Neuronal stem cell (in vitro differentiated cells): ENCODE results near the gene IFT25.

Source experiments
- DNase-seq: peaks from one replicate; pipeline ENCODE4 v3.0.0-alpha.2; 2013; ENCODE audit warnings: low spot score
- H2AFZ ChIP-seq: one replicate; pipeline ENCODE4 v1.6.1; 2013; ENCODE audit warnings: mild to moderate bottlenecking, low read length, inconsistent platforms
- H2AK5ac ChIP-seq: 2 replicates; pipeline ENCODE4 v1.6.1; 2013; ENCODE audit warnings: low read depth, mild to moderate bottlenecking, inconsistent platforms, low read length, moderate library complexity, mixed read lengths
- H2BK120ac ChIP-seq: 2 replicates; pipeline ENCODE4 v1.6.1; 2013; ENCODE audit warnings: low read depth, mild to moderate bottlenecking, inconsistent platforms, low read length, moderate library complexity, mixed read lengths
- H2BK12ac ChIP-seq: one replicate; pipeline ENCODE4 v1.6.1; 2013; ENCODE audit warnings: low read length, inconsistent platforms
- H2BK15ac ChIP-seq: 2 replicates; pipeline ENCODE4 v1.6.1; 2013; ENCODE audit warnings: mild to moderate bottlenecking, low read length, inconsistent platforms, mixed read lengths
- H2BK5ac ChIP-seq: one replicate; pipeline ENCODE4 v1.6.1; 2013; ENCODE audit warnings: inconsistent platforms, mild to moderate bottlenecking, low read length, moderate library complexity
- H3K14ac ChIP-seq: one replicate; pipeline ENCODE4 v1.6.1; 2013; ENCODE audit warnings: low read length, inconsistent platforms
- H3K18ac ChIP-seq: 2 replicates; pipeline ENCODE4 v1.6.1; 2013; ENCODE audit warnings: low read length, inconsistent platforms
- H3K23ac ChIP-seq: 2 replicates; pipeline ENCODE4 v1.6.1; 2013; ENCODE audit warnings: low read depth, mild to moderate bottlenecking, mixed read lengths, low read length, inconsistent platforms; ENCODE audit not compliant: poor library complexity
- H3K27ac ChIP-seq: replicated peaks from 3 replicates; pipeline ENCODE4 v1.5.1; 2013; ENCODE audit warnings: low read length, inconsistent platforms
- H3K27me3 ChIP-seq, 3 experiments: 2 replicates each; pipeline ENCODE4 v1.6.1; 2013; ENCODE audit warnings: low read length in 3 of 3, mild to moderate bottlenecking in 2 of 3, inconsistent platforms in 1 of 3, low read depth in 1 of 3, mixed read lengths in 1 of 3, moderate library complexity in 1 of 3; ENCODE audit not compliant: control insufficient read depth in 3 of 3, insufficient read depth in 3 of 3
- H3K36me3 ChIP-seq, 2 donors: replicated peaks in 1 of 2; 2 replicates each; pipeline ENCODE4 v1.6.1; 2013; ENCODE audit warnings: low read length in 2 of 2; ENCODE audit not compliant: control insufficient read depth in 2 of 2, insufficient read depth in 2 of 2
- H3K4ac ChIP-seq: 2 replicates; pipeline ENCODE4 v1.6.1; 2013; ENCODE audit warnings: inconsistent platforms, mild to moderate bottlenecking, low read length, moderate library complexity
- H3K4me1 ChIP-seq, 2 donors: 1 replicate in 1 of 2; 2 replicates in 1 of 2; pipeline ENCODE4 v1.6.1; 2013; ENCODE audit warnings: low read length in 2 of 2, low read depth in 1 of 2; ENCODE audit not compliant: control insufficient read depth in 2 of 2, insufficient read depth in 1 of 2
- H3K4me2 ChIP-seq: one replicate; pipeline ENCODE4 v1.6.1; 2013; ENCODE audit warnings: mild to moderate bottlenecking, low read length, inconsistent platforms; ENCODE audit not compliant: insufficient read depth, poor library complexity, severe bottlenecking
- H3K4me3 ChIP-seq, 2 donors: 2 replicates each; pipeline ENCODE4 v1.5.1; 2013; ENCODE audit warnings: low read length in 2 of 2, mild to moderate bottlenecking in 2 of 2, inconsistent platforms in 1 of 2, moderate library complexity in 1 of 2
- H3K79me1 ChIP-seq: one replicate; pipeline ENCODE4 v1.6.1; 2013; ENCODE audit warnings: low read depth, mild to moderate bottlenecking, inconsistent platforms, low read length, moderate library complexity
- H3K9ac ChIP-seq: one replicate; pipeline ENCODE4 v1.6.1; 2013; ENCODE audit warnings: mild to moderate bottlenecking, low read depth, low read length, inconsistent platforms; ENCODE audit not compliant: poor library complexity
- H3K9me3 ChIP-seq, 2 donors: replicated peaks in 1 of 2; 2 replicates each; pipeline versions ENCODE3 to v1.6.1; 2013; ENCODE audit warnings: low read length in 2 of 2, mild to moderate bottlenecking in 2 of 2, inconsistent platforms in 1 of 2, low read depth in 1 of 2, mixed read lengths in 1 of 2, moderate library complexity in 1 of 2; ENCODE audit not compliant: control insufficient read depth in 2 of 2, insufficient read depth in 1 of 2
- H4K8ac ChIP-seq: one replicate; pipeline ENCODE4 v1.6.1; 2013; ENCODE audit warnings: low read depth, mild to moderate bottlenecking, inconsistent platforms, low read length, moderate library complexity
- H4K91ac ChIP-seq: one replicate; pipeline ENCODE4 v1.6.1; 2013; ENCODE audit warnings: low read length, low read depth, mild to moderate bottlenecking, inconsistent platforms; ENCODE audit not compliant: poor library complexity
- WGBS, 2 donors: extraction: QIAGEN DNeasy Blood & Tissue Kit; methylation state at CpG; one replicate each; pipeline ENCODE4 v1.1.7; 2013; ENCODE audit warnings: missing lambda C conversion rate in 2 of 2, mixed read lengths in 1 of 2; ENCODE audit not compliant: insufficient read length in 2 of 2, insufficient replicate concordance in 1 of 2; ENCODE audit errors: extremely low coverage in 2 of 2; 5-methylcytosine and 5-hydroxymethylcytosine counted together

IFT25 gene

DNA sequence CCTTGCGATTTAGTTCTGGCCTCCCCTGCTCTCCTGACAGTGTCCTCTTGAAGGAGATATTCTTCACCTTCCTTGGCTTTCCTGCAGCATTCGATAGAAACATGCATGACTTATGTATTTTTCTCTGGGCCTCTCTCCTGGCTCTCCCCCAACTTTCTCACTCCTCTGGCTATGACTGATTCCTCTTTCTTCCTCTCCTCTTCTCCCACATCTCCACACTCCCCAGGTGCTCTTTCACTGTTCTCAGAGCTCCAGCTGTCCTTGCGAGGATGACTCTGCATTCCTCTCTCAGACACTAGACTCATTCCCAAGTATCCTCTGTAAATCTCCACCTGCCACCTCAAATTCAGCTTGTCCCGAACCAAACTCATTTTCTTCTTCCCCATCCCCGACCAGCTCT is 18.6 kb upstream of the IFT25 start:
- Histone ChIP-seq H3K4ac (no peak overlapping the region), H3K4me3 (no peak overlapping the region), H3K9me3 (no peaks in the 10 kb centered on the region), H3K27me3 (no peaks in the 10 kb centered on the region), H3K18ac (no peak overlapping the region), H3K4me1 (peaks cover 0 to 2% of the 10 kb centered on the region in 2 donors), H2BK12ac (no peak overlapping the region), H3K27ac (peak overlapping the region; percentile 10), H2AK5ac (no peak overlapping the region), H2AFZ (no peak overlapping the region), H2BK15ac (no peak overlapping the region), H2BK120ac (no peak overlapping the region), H2BK5ac (no peak overlapping the region), H4K91ac (no peak overlapping the region), H4K8ac (no peak overlapping the region), H3K4me2 (no peak overlapping the region), H3K79me1 (no peaks in the 10 kb centered on the region), H3K36me3 (peaks cover 27 to 88% of the 10 kb centered on the region in 2 donors), H3K23ac (no peak overlapping the region), H3K9ac (no peak overlapping the region), H3K14ac (no peak overlapping the region)
- WGBS, 2 donors, result 100% methylated on average over 1 of the region's 5 CpGs; no CpG with 5 or more reads in 1 of the 2 donors
- no peak for DNase-seq

DNA sequence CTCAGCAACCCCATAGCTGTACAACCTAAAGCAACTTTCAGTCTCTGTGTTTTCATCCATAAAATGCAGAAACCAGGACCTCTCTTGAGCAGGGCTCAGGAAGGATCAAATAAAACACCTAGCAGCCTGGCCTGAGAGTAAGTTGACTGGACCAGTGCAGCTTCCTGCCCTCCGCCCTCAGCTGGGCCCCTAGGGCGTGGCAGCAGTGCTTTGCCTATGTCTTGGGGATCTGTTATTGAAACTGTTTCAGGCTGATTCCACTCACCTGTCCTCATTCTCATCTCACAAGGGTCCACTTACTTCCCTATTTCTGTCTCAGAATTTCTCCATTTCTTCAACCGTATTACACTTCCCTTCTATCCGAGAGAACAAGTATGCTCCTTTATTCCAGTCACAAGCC is 18.0 kb upstream of the IFT25 start:
- no peak overlapping the region for H2BK15ac ChIP-seq
- H2AK5ac ChIP-seq, result no peak overlapping the region
- H4K91ac ChIP-seq, result no peak overlapping the region
- H3K9me3 ChIP-seq, result no peaks in the 10 kb centered on the region
- H3K23ac ChIP-seq, result no peak overlapping the region
- H3K14ac ChIP-seq, result no peak overlapping the region
- H4K8ac ChIP-seq, result no peak overlapping the region
- H3K4ac ChIP-seq, result no peak overlapping the region
- H3K18ac ChIP-seq, result no peak overlapping the region
- no peak overlapping the region for H3K4me2 ChIP-seq
- H3K4me1 ChIP-seq, result peaks cover 0 to 2% of the 10 kb centered on the region in 2 donors
- H2AFZ ChIP-seq, result no peak overlapping the region
- H2BK120ac ChIP-seq, result no peak overlapping the region
- H2BK12ac ChIP-seq, result no peak overlapping the region
- DNase-seq, result no peak
- H3K27ac ChIP-seq, result no peak overlapping the region
- WGBS, 2 donors, result no CpG with 5 or more reads among the region's 4 CpGs
- peak overlapping the region in 1 of 2 donors; percentile 26 for H3K4me3 ChIP-seq
- H2BK5ac ChIP-seq, result no peak overlapping the region
- no peaks in the 10 kb centered on the region for H3K79me1 ChIP-seq
- no peaks in the 10 kb centered on the region for H3K27me3 ChIP-seq
- peaks cover 27 to 88% of the 10 kb centered on the region in 2 donors for H3K36me3 ChIP-seq
- H3K9ac ChIP-seq, result no peak overlapping the region

DNA sequence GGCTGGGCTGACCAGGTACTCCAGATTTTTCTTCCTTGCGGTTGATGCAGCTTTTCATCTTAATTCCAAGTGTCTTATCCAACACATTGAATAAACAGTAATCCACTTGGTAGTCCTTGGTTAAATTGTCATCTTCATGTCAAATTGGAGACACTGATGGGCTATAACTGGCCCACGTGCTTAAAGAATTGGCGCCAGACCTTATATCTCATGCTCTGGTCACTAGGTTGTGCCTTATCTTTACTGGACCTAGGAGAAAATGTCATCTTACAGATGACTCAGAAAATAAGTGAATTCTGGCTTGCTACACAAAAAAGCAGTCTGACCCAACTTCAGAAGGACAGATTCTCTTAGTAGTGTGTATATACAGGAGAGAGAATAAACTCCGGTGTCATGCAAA is 16.9 kb upstream of the IFT25 start:
- no peak overlapping the region for H2AK5ac ChIP-seq
- H3K36me3 ChIP-seq, result peaks cover 26 to 87% of the 10 kb centered on the region in 2 donors
- H4K8ac ChIP-seq, result no peak overlapping the region
- H3K14ac ChIP-seq, result no peak overlapping the region
- H3K4me1 ChIP-seq, result peaks cover 0 to 2% of the 10 kb centered on the region in 2 donors
- H2BK120ac ChIP-seq, result no peak overlapping the region
- H4K91ac ChIP-seq, result no peak overlapping the region
- H3K4me3 ChIP-seq, result no peak overlapping the region
- WGBS, 2 donors, result no CpG with 5 or more reads among the region's 4 CpGs
- H3K4me2 ChIP-seq, result no peak overlapping the region
- H3K27me3 ChIP-seq, result no peaks in the 10 kb centered on the region
- no peaks in the 10 kb centered on the region for H3K79me1 ChIP-seq
- H2BK12ac ChIP-seq, result no peak overlapping the region
- no peak overlapping the region for H3K4ac ChIP-seq
- no peaks in the 10 kb centered on the region for H3K9me3 ChIP-seq
- H2BK5ac ChIP-seq, result no peak overlapping the region
- H2BK15ac ChIP-seq, result no peak overlapping the region
- H2AFZ ChIP-seq, result no peak overlapping the region
- no peak overlapping the region for H3K27ac ChIP-seq
- H3K18ac ChIP-seq, result no peak overlapping the region
- no peak for DNase-seq
- no peak overlapping the region for H3K23ac ChIP-seq
- H3K9ac ChIP-seq, result no peak overlapping the region

DNA sequence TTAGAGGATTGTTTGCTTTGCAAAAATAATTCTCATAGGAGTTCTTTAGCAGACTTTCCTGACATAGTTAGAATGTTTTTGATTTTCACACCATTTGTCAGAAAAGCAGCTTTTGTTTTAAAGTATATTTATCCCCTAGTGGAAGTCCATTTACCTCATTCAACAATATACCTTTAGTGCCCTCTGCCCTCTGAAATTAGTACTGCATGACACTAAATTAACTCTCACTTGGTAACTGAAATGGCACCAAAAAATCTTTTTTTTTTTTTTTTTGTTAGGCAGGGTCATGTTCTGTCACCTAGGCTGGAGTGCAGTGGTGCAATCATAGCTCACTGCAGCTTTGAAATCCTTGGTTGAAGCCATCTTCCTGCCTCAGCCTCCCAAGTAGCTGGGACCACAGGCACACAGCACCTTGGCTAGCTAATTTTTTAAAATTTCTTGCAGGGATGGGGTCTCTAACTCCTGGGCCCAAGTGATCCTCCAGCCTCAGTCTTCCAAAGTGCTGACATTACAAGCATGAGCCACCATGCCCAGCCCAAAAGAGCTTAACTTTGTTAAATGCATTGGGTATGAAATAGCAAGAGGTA is 14.3 kb upstream of the IFT25 start:
- Histone ChIP-seq H3K14ac (no peak overlapping the region), H3K4me1 (peaks cover 0 to 2% of the 10 kb centered on the region in 2 donors), H3K4me3 (no peak overlapping the region), H3K23ac (no peak overlapping the region), H3K27ac (no peak overlapping the region), H2BK12ac (no peak overlapping the region), H3K27me3 (no peaks in the 10 kb centered on the region), H3K9ac (no peak overlapping the region), H2BK120ac (no peak overlapping the region), H2BK5ac (no peak overlapping the region), H4K8ac (no peak overlapping the region), H4K91ac (no peak overlapping the region), H2AFZ (no peak overlapping the region), H2AK5ac (no peak overlapping the region), H3K18ac (no peak overlapping the region), H3K4ac (no peak overlapping the region), H3K4me2 (no peak overlapping the region), H3K9me3 (no peaks in the 10 kb centered on the region), H3K79me1 (no peaks in the 10 kb centered on the region), H3K36me3 (peaks cover 33 to 91% of the 10 kb centered on the region in 2 donors), H2BK15ac (no peak overlapping the region)
- DNase-seq, result no peak
